SHP77 treated with DMSO at 0.1 percent for 48 hours (cell line): ENCODE measurements around the gene TXNL4B.
"Not testable (repeated sequence)": the region's sequence is repeated elsewhere in the genome, so short reads cannot be mapped to it uniquely, and the experiment has no call there.

Source experiments
- DNase-seq: peaks from one replicate; lab custom pipeline; 2025; lab: John Stamatoyannopoulos, UW

The TXNL4B gene

DNA sequence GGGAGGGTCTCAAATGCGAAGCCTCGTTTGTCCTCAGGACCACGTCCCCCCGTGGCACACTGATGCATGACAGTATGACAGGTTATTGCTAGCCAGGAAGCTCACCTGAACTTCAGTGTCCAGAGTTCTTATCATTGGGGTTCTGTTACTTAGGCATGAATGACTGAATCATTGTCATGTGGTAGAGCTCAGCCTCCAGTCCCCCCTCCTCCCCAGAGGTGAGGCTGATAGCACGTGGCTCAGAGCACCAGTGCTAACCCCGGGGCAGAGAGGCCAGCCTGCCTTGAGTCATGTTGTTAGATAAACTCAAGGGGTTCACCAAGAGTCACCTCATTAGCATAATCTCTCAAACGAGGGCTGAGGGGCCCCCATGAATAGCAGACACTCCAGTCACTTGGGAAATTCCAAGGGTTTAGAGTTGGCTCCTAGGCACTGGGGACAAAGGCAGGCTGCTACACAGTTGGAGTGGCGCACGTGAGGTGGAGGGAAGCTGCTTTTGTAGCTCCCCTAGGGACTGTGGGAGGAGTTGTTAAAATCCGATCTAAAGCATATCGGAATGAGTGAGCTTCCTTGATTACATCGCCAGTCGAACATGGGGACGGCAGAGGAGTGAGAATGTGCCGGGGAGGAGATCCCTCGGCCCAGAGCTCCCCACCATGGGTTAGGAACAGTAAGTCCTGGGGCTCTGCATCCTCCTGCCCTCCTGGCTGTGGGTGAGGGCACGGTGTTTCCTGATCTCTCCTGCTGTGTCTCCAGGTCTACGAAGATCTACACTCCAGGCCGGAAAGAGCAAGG lies 18.4 kb upstream of the TXNL4B start:
- no peak for DNase-seq

DNA sequence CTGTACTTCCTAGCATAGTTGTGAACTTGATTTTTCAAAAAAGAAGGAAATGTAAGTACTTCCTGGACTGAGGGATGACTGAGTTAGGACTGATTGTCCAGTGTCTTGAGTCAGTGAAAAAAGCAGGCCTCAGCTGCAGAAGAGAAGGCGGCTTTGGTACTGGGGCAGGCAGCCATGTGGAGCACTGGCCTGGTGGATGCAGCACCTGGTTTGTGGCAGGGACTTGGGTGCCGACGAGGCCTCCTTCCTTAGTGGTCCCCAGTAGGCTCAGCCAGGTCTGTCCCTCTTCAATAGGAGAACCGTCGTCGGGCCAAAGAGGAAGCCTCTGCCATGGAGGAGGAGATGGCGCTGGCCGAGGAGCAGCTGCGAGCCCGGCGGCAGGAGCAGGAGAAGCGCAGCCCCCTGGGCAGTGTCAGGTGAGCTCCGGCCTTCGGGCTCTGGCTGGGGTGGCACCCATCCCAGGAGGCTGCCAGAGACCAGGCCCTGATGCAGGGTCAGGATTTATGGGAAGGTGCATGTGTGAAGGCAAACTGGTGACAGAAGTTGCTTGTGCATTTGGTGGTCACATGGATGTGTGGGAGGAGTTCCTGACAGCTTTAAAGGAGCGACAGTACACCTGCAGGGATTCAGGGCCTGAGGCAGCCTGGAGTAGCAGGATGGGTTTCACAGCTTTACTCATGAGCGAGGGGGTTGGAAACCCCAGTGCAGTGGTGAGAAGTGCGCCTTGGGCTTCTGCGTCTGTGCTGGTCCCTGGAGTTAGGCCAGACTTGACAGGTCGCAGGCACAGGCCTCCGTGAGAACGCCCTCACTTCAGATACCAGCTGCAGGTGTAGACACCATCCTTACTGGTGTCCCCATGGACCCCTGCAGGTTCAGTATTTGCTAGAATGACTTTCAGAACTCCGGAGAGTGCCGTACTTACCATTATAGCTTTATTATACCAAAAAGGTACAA lies 17.5 kb upstream of the TXNL4B start:
- DNase-seq, result no peak

- no peak for DNase-seq
Observed at GRCh38 chr16:72109966-72110530, 16.6 kb upstream of the TXNL4B start.

- DNase-seq, result no peak
Observed at GRCh38 chr16:72109300-72109699, 15.9 kb upstream of the TXNL4B start.

- no peak for DNase-seq
Observed at GRCh38 chr16:72108353-72109102, 15.1 kb upstream of the TXNL4B start.

- DNase-seq, result no peak
Observed at GRCh38 chr16:72107371-72107770, 14.0 kb upstream of the TXNL4B start.

- no peak for DNase-seq
Observed at GRCh38 chr16:72105978-72106377, 12.6 kb upstream of the TXNL4B start.

GRCh38 chr16:72104905-72105304 lies 11.5 kb upstream of the TXNL4B start:
- no peak for DNase-seq

DNA sequence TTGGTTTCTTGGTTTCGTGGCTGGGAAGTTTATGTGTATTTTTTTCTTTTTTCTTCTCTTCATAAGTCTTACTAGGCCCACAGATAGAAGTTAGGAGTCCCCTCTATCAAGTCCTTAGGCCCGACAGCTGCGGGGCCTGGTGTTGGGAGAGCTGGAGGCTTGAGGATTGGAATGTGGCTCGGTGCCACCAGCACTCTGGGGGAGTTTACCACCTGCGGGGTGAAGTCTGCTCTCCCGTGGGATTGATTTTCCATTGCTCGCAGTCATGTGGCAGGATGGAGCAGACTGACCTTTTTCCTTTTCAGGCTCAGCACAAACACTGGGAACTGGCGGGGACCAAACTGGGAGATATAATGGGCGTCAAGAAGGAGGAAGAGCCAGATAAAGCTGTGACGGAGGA lies 7.8 kb upstream of the TXNL4B start:
- DNase-seq, result no peak

DNA sequence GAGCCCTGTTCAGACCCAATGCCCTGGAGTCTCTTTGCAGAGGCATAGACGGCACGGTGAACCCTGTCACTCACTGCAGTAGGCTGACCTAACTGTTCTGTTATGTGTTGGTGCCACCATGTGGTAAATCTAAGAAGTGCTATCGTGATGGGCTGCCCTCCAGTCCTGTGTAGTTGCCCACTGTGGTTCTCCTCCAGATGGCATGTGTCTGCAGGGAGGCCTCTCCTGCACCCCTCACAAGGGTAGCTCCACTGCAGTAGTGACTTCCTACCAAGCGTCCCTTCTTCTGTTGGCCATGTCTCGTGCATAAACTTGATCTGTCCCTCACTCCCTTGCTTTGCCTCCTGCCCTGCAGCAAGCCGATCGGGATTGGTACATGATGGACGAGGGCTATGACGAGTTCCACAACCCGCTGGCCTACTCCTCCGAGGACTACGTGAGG lies 6.0 kb upstream of the TXNL4B start:
- DNase-seq, result peak; percentile 3

DNA sequence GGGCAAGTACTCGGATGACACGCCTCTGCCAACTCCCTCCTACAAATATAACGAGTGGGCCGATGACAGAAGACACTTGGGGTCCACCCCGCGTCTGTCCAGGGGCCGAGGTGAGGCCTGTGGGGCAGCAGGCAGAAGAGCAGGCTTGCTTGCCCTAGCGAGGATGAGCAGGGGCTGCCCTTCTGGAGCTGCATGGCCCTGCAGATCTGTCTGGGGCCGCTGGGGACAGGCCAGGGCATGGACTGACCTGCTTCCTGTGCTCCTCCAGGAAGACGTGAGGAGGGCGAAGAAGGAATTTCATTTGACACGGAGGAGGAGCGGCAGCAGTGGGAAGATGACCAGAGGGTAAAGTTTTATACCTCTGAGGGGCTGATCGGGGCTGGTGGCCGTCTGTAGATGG lies 5.5 kb upstream of the TXNL4B start:
- DNase-seq, result no peak

DNA sequence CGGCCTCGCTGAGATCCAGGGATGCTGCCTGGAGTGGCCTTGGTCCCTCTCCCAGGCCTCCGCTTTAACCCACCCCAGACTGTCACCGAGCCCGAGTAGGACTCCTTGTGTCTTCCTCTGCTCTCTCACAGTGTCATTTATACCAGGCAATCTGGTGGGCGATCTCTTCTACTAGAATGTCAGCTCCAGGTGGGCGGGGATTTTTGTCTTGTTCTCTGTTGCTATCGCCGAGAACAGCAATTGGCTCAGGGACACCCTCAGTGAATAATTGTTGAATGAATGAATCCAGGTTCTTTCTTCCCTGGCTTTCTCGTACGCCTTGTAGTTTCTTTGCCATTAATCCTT lies 818 bp upstream of the TXNL4B start:
- no peak for DNase-seq

DNA sequence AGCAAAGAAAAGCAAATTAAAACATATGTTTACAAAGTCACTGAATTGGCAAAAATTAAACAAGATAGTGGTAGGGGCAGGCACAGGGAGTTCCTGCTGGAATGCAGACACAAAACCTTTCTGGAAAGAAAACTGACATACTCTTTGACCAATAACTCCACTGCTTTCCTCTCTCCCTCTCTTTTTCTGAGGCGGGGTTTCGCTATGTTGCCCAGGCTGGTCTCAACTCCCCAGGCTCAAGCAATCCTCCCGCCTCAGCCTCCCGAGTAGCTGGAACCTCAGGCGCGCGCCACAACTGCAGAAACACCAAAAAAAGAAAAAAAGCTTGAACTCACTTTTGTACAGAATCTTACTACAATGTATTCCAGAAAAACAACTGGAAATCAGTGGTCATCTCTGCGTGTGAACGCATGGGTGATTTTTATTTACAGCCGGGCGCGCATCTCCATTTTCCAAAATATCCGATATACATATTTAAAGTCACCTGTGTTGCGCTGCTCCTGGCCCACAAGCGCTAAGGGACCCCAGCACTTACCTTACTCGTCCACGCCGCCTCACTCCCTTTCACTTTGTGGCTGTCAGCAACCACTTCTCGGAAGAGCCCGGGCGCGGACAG lies 480 bp downstream of the TXNL4B start:
- DNase-seq, result no peak

GRCh38 chr16:72091217-72091616 lies 2.2 kb downstream of the TXNL4B start:
- DNase-seq, result no peak

DNA sequence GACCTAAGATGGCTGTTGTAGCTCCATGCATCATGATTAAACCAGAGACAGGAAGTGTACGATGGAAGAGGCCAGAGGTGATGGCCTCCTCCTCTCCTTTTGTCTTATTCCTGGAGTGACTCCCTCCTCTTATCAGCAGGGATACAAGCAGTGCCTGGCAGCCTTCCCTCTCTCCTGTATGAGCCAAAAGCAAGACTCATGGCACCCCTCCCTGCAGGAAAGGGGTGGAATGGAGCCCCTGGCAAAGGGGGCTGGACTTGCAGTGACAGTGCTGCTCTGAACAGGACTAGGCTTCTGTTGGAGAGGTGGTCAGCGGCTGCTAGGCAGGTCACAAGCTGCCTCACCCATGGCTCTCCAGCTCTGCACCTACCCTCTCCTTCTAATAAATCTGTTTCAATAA lies 8.4 kb downstream of the TXNL4B start:
- no peak for DNase-seq

- DNase-seq, result no peak
Observed at GRCh38 chr16:72084445-72084844, 9.0 kb downstream of the TXNL4B start.

DNA sequence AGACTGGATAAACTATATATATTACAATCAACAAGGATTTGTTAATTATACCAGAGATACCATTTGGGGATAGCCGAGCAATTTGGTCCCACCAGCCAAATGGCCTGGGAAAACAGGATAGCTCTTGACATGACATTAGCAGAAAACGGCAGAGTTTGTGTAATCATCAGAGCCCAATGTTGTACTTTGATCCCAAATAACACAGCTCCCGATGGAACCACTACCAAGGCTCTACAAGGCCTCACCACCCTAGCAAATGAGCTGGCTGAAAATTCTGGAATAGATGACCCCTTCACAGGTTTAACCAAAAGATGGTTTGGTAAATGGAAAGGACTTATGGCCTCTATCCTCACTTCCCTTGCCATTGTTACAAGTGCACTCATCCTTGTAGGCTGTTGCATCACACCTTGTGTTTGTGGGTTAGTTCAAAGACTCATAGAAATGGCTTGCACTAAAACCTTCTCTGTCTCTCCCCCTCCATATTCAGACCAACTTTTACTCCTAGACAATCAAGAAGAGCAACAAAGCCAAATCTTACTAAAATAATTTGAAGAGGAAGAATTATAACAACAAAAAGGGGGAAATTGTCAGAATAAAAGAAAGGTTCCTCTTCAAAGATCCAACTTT lies 9.5 kb downstream of the TXNL4B start:
- DNase-seq, result no peak

- not testable (repeated sequence) for DNase-seq
Observed at GRCh38 chr16:72076991-72077706, 16.3 kb downstream of the TXNL4B start.

DNA sequence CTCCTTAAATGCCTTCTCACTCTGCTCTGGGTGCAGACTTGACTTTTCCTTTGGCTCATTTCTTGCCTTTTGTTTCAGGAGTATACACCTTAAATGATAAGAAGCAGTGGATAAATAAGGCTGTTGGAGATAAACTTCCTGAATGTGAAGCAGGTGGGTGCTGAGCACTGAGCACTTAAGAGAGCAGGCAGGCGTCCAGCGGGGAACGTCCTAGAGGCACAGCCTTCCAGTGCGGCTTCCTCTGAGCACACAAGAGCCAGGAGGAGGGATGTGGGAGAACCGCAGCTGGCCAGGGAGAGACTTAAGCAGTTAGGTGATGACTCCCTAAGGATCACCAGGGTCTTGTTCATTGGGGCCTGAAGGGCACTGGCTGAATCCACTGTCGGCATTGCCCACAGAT lies 18.4 kb downstream of the TXNL4B start:
- DNase-seq, result not testable (repeated sequence)

DNA sequence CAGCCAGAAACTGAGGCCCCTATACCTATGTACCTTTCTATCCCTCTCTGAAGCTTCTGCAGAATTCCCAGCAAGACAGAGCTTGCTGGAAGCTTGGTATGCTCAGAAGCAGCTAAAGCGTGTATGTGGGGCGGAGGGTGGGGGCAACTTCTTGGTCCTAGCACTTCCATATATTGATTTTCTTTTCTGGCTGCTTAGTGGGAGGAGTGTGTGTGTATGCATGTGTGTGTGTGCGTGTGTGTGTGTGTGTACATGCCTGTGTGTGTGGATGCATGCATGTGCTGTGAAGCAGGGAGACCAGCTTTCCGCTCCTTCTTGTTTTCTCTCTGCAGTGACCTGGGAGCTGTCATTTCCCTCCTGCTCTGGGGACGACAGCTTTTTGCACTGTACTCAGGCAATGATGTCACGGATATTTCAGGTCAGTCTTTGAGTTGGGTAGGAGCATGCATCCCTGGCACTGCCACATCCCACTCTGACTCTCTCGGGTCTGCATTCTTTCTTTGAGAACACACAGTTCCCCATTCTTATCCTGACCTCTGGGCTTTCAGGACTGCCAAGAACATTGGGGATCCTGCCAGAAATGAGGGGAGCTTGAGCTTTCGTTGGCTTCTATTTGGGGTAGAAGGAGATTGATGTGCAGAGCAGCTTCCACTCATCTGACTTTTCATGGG lies 19.7 kb downstream of the TXNL4B start:
- no peak for DNase-seq
